Thoracic aorta (tissue), 2 donors: Measurements from ENCODE around the gene BCL10. TPM values are rescaled to one million over a fixed set of nuclear protein-coding genes. Genes with fewer than 3 reads are reported as not detected.

ENCODE experiments used
- ATAC-seq: fragments of 150-250 bp; one replicate; pipeline ENCODE4 v1.8.0; 2017; ENCODE audit warnings: low read depth; ENCODE audit not compliant: insufficient number of reproducible peaks, low FRiP score
- DNase-seq: peaks from one replicate; pipeline ENCODE4 v3.0.0-alpha.2; 2020; ENCODE audit warnings: low spot score
- H3K27ac ChIP-seq, 2 donors: fragments of 200-600 bp; sonication (generic); 1 replicate in 1 of 2; 2 replicates in 1 of 2; pipeline ENCODE4 v1.5.1; 2016; ENCODE audit warnings: mild to moderate bottlenecking in 2 of 2, moderate library complexity in 2 of 2
- H3K27me3 ChIP-seq: fragments of 200-600 bp; sonication (generic); replicated peaks from 2 replicates; pipeline ENCODE4 v1.6.0; 2016; ENCODE audit warnings: mild to moderate bottlenecking; ENCODE audit not compliant: insufficient read depth
- H3K36me3 ChIP-seq: fragments of 200-600 bp; sonication (generic); one replicate; pipeline ENCODE4 v1.5.1; 2016
- H3K4me1 ChIP-seq, 2 donors: fragments of 200-600 bp; sonication (generic); 1 replicate in 1 of 2; 2 replicates in 1 of 2; pipeline versions ENCODE4 v1.5.1 to v1.6.0; 2016; ENCODE audit warnings: low read depth in 2 of 2, mild to moderate bottlenecking in 1 of 2; ENCODE audit not compliant: control insufficient read depth in 1 of 2
- H3K4me3 ChIP-seq: fragments of 200-600 bp; sonication (generic); 2 replicates; pipeline ENCODE4 v1.5.1; 2016; ENCODE audit warnings: mild to moderate bottlenecking
- H3K9me3 ChIP-seq: fragments of 200-600 bp; sonication (generic); 2 replicates; pipeline ENCODE4 v1.5.1; 2016
- CTCF ChIP-seq: fragments of 200-600 bp; sonication (generic); IDR thresholded peaks from one replicate; pipeline ENCODE4 v1.5.1; 2019; ENCODE audit warnings: antibody characterized with exemption
- total RNA-seq, 2 donors: library from RNA; depleted of rRNA; stranded (reverse); fragments of >200 nt; gene quantifications; one replicate each; pipeline versions ENCODE4 v1.1.0 to v1.2.3, GENCODE V29; 2016

BCL10 gene
- total RNA-seq, 2 donors from 2014 or later: 13.8 to 34.2 TPM

- H3K4me3 ChIP-seq: peak overlapping the region; percentile 23
Observed at GRCh38 chr1:85297855-85298629, 21.6 kb upstream of the BCL10 start.

GRCh38 chr1:85297538-85297854 is 21.1 kb upstream of the BCL10 start:
- ATAC-seq (peak; percentile 5), DNase-seq (no peak)
- H3K4me1 ChIP-seq: peaks cover 16 to 28% of the 10 kb centered on the region in 2 donors
- H3K27ac ChIP-seq: peak overlapping the region; percentile 70 to 77
- H3K27me3 ChIP-seq: no peaks in the 10 kb centered on the region
- TF ChIP-seq CTCF: no peak
- H3K9me3 ChIP-seq: no peaks in the 10 kb centered on the region
- H3K4me3 ChIP-seq: peak overlapping the region; percentile 23
- H3K36me3 ChIP-seq: no peaks in the 10 kb centered on the region

More at GRCh38 chr1:85297855-85298629, 21.6 kb upstream of the BCL10 start:
- DNase-seq (peak; percentile 43), ATAC-seq (peak; percentile 90)
- Histone ChIP-seq H3K9me3 (no peaks in the 10 kb centered on the region), H3K4me1 (peaks cover 16 to 28% of the 10 kb centered on the region in 2 donors), H3K36me3 (no peaks in the 10 kb centered on the region), H3K27me3 (no peaks in the 10 kb centered on the region), H3K27ac (peak overlapping the region; percentile 74 to 77)
- no peak for TF ChIP-seq CTCF

- Histone ChIP-seq H3K36me3 (no peaks in the 10 kb centered on the region), H3K9me3 (no peaks in the 10 kb centered on the region), H3K4me1 (peaks cover 16 to 28% of the 10 kb centered on the region in 2 donors), H3K27me3 (no peaks in the 10 kb centered on the region), H3K27ac (peak overlapping the region; percentile 70 to 77), H3K4me3 (peak overlapping the region; percentile 23)
- DNase-seq (no peak), ATAC-seq (no peak)
- TF ChIP-seq CTCF: no peak
Observed at GRCh38 chr1:85296980-85297379, 20.5 kb upstream of the BCL10 start.

GRCh38 chr1:85295654-85296053 is 19.2 kb upstream of the BCL10 start:
- H3K27me3 ChIP-seq: no peaks in the 10 kb centered on the region
- ATAC-seq: no peak
- TF ChIP-seq CTCF: no peak
- DNase-seq: no peak
- H3K9me3 ChIP-seq: no peaks in the 10 kb centered on the region
- peaks cover 16 to 28% of the 10 kb centered on the region in 2 donors for H3K4me1 ChIP-seq
- H3K4me3 ChIP-seq: no peak overlapping the region
- H3K27ac ChIP-seq: no peak overlapping the region
- H3K36me3 ChIP-seq: no peaks in the 10 kb centered on the region

GRCh38 chr1:85295006-85295431 is 18.6 kb upstream of the BCL10 start:
- Histone ChIP-seq H3K9me3 (no peaks in the 10 kb centered on the region), H3K36me3 (no peaks in the 10 kb centered on the region), H3K27ac (no peak overlapping the region), H3K27me3 (no peaks in the 10 kb centered on the region), H3K4me1 (peaks cover 16 to 28% of the 10 kb centered on the region in 2 donors), H3K4me3 (no peak overlapping the region)
- ATAC-seq (no peak), DNase-seq (no peak)
- TF ChIP-seq CTCF: no peak
